Ecto neural progenitor cell (in vitro differentiated cells): ENCODE measurements around the gene ARAP1.

Experiments used
- DNase-seq: peaks from one replicate; pipeline ENCODE4 v3.0.0-alpha.2; 2018; ENCODE audit warnings: low spot score

The ARAP1 gene

DNA sequence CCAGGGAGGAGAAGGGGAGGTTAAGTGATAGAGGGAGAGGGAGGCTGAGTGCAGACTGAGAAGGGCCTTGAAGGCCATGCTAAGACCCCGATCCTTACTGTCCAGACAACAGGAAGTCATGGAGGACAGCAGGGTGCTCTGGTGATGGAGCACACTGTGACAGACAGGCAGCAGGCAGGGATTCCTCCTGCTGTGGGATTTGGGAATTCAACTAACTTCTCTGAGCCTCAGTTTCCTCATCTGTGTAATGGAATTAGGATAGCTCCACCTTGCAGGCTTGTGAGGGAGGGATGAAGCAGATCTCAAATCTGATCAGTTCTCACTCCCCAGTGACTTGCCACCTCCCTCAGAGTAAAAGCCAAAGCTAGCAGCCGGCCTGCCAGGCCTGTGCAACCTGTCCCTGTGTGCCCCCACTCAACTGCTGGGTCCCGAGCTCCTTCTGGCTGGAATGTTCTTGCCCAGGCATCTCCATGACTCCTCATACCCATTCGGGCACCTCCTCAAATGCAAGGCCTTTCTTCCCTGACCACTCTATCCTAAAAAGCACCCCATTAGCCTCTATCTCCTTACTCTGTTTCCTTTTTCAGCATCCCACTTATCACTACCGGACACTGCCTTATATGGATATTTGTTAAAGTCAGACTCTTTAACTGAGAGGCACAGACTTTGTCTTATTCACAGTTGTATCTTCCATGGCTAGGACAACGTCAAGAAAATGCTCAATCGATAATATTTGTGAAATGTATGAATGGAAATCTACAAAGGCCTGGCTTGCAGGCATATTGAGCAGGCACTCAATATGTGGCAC lies 9.5 kb downstream of the ARAP1 start:
- DNase-seq, result no peak

DNA sequence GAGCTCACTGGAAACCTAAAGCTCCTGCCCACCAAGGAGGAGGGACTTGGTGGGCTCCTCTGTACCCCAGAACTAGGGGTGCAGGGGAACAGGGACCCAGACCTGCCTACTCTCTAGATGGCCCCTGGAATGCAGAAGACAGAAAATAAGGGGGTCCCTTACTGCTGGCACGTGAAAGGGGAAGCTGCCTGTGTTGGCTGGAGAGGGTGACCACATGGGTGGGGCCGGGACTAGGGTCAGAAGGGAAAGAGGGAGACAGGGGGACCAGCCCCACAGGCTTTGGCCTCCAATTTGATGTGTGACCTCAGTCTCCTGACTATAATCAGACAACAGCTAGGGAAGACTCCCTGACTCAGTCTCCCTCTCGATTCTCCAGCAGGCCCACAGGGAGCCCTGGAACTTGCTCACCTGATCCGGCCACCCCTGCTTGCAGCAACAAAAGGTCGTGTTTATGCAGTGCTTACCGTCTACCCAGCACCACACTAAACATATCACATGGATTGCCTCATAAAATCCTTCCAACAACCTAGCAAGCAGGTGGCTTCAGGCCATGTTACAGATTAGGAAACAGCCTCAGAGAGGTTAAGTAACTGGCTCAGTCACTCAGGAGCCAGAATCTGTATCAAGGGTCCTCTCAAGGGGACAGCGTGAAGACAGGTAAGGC lies 10.2 kb downstream of the ARAP1 start:
- DNase-seq, result no peak

DNA sequence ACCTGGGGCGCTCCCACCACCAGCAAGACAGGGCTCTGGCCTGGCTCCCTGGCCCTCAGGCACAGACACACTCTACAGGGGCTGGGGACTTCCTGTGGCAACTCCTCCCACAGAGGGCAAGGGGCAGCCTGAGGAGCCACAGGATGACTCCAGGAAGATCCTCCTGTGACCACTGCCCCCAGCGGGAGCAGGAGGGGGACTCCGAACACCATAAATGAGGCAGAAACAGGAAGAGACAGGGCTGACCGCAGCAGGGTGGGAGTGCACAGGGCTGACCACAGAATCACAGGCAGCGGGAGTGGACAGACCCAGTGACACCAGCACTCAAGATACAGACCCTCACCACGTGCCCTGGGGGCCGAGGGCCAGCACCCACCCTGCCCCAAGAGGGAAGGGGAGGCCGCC lies 10.8 kb downstream of the ARAP1 start:
- peak; percentile 70 for DNase-seq

DNA sequence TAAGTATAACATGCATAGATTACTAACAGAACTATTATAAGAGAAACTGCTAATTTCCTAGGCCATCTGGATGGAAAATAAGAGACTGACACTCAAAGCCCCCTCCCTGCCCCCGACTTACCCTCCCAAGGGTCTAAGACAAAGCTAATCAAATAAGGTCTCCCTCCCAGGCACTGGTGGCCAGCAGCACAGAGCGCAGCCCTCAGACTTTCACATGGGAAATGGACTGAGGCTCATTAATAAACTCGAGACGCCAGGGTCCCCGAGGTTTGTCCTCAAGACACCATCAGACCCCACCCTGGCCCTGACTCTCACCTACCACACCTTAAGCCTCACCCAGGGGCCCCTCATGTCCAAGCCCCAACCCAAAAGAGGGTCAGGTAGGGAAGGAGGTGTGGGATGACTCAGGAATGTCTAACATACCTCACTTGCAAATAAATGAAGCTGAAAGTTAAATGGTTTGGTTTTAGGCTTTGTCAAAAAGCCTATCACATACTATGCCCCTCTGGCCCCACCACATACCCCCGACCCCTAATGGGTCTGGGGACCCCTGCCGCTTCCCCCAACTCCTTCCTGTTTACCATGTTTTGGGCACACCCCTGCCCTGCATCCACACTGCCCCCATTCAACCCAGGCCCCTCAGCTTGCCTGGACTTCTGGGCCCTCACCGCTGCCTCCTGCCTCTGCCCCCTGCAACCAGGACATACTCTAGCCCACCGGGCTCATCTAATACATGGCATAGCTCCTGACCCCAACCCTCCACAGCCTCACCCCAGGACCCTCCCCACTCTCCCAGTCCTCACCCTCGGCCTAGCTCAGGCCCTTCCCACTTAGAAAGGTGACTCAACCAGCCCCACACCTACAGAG lies 11.4 kb downstream of the ARAP1 start:
- no peak for DNase-seq

DNA sequence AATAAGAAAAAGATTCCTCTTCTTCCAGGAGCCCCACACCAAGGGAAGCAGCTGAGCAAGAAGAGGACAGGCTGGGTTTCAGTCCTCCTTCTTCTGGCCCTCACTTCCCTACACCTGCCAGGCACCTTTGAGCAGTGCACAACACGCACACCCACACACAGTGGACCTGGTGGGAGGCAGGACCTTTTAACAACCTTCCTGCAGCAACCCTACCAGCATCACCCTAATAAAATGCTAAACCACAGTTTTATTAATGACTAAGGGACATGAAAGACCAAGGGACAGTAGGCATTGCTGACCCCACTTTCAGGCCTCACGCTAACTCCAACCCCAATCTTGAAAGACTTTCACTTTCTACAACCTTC lies 12.2 kb downstream of the ARAP1 start:
- no peak for DNase-seq

DNA sequence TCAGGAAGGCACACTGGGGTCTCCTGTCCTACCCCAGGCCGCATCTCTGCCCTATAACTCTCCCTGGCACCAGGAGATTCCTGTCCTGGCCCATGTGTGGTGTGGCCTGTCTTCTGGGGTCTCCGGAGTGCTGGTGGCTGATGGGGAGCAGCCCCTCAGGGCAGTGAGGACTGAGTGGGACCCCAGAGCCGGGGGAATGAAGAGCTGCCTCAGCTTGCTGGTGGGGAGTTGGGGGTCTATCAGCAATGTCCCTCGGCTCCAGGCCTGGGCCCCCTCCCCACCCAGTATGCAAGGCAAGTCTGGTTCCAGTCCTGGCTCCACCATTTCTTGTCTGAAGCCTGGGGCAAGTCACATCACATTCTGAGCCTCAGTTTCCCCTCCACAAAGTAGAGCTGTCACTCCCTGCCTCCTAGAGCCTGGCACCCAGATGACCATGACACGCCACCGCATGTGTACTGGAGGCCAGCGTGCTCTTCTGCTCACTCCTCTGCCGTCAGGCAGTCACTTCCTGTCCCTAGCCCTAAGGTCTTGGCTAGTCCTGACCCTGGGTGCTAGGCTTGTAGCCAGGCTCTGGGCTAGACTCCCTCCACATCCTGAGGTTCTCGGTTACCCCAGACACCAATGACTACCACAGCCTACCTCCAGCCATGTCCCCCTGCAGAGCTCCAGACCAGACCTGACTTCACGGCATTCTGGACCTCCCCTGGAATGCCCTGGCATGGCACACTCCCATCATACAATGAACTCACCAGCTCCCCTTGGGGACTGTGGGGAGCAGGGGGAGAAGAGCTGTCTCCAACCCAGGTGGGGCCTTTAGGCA lies 12.8 kb downstream of the ARAP1 start:
- no peak for DNase-seq

DNA sequence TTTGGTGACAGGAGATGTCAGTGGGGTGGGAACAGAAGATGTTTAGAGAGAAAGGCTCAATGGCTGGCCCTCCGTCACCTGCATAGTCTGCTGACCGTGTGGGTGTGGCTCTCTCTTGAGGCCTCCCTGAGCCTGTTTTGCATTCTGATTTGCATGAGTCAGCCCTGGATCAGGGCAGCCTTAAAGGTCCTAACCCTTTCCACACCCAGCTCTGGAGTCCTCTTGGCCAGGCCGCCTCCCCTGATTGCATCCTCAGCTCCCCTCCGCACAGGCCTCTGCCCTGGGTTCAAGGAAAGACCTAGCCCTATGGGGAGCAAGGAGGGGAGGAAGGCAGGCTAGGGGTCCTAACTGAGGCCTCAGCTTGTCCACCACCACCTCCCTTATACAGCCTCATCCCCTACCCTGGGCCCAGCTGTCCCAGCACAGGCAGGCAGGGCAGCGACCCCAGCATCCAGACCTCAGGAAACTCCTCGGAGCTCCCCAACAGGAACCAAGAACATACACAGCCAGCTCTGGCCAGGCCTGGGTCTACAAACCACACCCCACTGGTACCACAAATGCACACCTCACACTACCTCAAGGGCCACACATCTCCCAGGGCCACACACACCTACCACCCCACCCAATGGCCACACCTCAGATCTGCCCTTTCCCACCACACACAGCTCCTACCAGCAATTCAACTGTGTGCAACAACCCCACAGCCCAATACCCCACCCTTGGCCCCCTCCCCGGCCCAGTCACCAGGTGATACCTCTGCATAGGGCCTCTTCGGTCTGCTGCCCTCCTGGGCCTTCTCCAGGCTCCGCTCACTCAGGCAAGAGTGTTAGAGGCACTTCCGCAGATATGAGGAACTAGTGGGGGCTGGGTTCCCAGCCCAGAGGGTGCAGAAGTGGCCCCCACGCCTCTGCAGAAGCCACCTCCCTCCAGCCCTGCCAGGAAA lies 13.7 kb downstream of the ARAP1 start:
- DNase-seq, result no peak

DNA sequence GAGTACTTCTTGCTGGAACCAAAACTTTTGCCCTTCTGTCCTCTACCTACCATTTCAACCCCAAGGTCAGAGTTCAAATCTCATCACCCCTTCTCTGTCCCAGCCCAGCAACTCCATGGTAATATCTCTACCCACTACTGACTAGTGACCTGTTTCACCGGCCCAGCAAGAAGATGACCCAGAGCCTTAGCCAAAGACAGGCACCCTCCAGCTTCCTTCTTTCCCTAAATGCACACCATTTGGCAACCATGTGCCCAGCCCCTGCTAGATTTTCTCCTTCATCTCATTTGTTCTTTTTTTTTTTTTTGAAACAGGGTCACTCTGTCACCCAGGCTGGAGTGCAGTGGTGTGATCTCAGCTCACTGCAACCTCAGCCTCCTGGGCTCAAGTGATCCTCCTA lies 14.9 kb downstream of the ARAP1 start:
- no peak for DNase-seq

DNA sequence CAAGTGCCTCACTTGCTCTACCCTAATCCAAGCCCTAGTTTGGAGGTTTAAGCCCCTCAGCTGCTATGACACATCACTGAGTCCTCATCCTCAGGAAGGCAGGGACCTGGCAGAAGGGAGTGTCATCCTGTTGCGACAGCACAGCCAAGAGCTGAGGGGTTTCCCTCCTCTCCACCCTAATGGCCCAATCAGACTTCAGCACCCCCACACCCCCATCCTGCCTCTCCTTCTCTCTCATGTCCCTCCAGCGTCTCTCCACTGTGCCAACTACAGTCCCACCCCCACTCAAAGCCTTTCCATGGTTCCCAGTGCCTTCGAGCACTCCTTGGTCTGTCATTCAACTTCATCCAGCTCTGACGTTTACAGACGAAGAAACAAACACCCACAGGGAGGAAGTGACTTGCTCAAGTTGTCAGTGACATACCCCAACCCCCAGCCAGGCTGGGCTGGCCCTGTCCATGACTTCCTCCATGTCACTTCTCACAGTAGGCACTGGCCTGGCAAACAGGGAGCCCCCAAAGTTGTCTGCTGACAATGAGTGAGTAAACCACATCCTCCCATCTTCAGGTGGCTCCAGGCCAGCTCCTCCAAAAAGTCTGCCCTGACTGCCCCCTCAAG lies 15.6 kb downstream of the ARAP1 start:
- DNase-seq, result no peak

DNA sequence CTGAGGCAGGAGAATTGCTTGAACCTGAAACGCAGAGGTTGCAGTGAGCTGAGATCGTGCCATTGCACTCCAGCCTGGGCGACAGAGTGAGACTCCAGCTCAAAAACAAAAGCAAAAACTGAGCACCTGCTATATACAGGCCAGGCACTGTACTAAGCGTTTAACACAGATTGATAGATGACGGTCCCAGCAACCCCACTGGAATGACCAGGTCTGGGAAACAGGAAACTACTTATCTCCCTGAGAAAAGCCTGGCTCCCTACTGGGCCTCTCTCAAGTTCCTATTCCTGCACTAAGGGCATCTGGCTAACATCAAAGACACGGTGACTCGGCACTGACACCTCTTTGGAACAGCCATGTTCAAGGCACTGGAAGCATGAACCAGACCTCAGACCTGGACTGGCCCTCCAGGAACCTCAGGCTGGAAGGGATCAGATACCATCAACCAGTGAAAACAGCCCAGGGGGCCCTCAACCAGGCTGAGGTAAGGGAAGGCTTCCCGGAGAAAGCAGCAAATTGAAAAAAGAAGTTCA lies 16.6 kb downstream of the ARAP1 start:
- DNase-seq, result no peak

DNA sequence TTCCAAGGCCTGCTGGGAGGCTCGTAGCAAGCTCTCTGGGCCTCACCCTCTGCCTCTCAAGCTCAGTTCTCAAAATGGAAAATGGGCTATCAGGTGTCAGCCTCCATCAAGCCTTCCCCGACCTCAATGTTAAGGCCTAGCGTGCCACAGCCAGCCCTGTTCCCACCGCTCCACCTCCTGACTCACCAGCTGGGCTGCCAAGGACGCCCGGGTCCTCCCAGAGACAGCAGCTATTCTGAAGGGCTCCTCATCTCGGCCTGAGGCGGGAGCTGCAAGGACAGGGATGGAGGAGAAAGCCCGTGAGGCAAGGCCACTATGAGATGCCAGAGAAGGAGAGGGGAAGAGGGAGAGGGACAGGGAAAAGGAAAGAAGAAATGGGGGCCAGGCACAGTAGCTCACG lies 19.9 kb downstream of the ARAP1 start:
- no peak for DNase-seq

DNA sequence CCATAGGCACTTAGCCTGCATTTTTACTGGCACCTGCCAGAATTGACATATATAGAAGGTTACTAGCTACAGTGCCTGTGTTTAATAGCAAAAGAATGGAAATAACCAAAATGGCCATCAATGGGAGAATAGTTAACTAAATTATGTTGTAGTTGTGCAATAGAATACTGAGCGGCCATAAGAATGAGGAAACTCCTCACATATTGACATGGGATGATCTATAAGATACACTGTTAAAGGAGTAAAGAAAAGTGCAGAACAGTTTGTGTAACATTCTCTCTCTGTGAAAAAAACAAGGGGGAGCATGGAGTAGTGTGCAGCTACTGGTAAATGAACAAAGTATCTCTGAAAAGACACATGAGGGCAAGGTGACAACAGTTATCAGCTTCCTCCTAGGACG lies 21.5 kb downstream of the ARAP1 start:
- DNase-seq, result no peak

DNA sequence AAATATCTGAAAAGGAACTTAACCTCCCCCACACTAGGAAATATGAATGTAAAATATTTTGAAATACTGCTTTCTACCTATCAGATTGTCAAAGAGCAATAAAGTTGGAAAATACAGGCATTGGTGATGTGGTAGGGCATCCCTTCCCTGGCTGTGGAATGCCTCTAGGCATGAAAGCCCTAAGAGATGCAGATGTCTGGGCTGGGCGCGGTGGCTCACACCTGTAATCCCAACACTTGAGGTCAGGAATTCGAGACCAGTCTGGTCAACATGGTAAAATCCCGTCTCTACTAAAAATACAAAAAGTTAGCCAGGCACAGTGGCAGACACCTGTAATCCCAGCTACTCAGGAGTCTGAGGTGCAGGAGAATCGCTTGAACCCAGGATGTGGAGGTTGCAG lies 22.0 kb downstream of the ARAP1 start:
- no peak for DNase-seq

DNA sequence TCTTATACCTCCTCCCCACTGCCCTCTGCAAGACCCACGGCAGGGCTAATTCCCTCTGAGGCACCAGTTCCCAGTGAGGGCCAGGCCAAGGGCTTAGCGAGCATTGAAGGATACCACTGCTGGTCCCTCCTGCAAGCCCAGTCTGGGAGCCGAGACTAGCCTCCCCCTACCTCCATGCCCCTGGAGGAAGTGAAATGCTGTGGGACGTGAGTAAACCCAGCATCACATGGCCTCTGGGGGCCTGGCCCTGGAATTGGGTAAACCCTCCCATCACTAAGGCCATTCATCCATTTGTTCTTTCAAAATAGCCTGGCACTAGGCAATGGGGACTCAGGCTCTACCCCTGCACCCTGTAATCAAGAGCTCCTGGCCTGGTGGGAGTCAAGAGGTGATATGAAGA lies 24.7 kb downstream of the ARAP1 start:
- DNase-seq, result no peak

DNA sequence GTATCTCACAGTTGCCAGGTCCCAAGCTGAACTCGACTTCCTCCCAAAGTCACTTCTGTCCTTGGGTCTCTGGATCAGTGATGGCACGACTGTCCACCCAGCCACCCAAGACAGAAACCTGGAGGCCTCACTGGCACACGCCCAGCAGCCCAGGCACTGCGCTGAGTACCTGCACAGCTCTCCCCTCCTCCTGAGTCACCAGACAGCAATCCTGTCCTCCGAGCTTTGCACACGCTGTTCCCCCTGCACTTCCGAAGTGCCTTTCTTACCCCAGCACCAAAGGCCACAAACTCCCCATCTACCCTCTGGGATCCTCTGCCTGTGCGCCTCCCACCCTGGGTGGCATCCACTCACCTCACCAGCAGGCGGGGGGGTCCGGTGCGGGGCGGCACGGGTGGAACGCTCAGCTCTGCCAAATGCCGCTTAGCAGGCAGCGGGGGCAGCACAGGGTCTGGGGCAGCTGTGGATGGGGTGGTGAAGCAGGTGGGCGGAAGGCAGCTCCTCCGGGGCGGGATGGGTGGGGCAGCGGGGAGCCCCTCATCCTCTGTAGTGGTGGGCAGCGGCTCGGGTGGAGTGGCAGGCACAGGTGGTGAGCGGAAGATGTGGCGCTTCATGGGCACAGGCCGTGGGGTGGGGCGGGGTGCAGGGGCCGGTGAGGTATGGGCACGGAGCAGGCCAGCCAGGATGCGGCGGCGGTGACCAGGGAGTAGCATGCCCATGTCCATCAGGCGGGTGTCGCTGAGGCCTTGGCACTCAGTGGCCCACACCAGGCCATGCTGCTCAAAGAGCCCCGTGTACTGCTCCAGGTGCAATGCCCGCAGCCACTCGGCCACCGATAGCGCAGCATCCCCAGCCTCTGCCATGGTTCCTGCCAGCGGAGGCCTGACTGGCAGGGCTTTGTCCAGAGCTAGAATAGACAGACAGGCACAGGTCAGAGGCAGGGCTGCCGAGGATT lies 25.7 kb downstream of the ARAP1 start:
- no peak for DNase-seq

DNA sequence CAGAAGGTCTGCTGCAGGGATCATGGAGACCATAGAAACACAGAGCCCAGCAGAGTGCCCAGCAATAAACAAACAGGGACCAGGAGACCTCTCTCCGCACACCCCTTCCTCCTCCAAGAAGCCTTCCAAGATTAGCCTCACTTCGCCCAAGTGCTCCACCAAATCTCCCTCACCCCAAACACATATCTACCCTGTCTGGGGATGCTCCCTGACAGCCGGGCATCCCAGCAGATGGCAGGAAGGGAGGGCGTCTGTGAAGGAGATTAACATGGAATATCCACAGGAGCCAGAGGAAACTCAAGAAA lies 26.5 kb downstream of the ARAP1 start:
- no peak for DNase-seq

DNA sequence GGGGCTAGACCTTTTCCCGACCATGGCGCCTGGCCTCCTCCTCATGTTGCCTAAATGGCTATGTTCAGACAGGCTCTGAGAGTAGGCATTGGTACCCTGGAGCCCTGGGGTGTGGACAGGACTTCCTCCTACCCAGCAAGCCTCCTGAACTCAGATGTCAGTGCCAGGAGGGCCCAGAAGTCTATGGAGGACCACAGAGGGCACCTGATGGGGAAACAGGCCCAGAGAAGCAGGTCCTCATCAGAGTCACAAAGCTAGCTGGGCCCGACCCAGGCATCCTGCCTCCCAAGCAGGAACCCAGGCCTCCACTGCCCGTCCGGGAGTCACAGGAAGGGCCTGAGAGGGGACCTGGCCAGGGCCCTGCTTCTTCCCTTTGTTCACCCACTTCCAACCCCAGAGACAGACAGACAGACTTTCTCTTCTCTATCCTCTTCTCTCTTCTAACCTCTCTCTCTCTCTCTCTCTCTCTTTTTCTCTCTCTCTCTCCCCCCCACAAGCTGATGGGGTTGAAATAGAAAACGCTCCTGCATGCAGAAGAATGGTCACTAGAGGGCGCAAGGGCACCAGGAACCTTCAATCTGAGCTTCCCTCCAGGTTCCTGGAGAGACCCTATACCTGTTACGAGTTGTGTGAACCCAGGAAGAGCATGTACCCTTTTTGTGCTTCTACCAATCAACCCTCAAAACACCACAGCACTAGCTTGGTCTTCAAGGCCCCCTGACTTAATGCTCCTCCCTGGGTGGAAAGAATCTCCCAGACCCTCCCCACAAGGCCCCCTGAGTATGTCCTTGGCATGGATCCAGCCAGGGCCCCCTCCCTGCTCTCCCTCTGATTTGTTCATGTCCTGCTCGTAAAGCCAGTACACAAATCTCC lies 27.1 kb downstream of the ARAP1 start:
- peak; percentile 80 for DNase-seq

DNA sequence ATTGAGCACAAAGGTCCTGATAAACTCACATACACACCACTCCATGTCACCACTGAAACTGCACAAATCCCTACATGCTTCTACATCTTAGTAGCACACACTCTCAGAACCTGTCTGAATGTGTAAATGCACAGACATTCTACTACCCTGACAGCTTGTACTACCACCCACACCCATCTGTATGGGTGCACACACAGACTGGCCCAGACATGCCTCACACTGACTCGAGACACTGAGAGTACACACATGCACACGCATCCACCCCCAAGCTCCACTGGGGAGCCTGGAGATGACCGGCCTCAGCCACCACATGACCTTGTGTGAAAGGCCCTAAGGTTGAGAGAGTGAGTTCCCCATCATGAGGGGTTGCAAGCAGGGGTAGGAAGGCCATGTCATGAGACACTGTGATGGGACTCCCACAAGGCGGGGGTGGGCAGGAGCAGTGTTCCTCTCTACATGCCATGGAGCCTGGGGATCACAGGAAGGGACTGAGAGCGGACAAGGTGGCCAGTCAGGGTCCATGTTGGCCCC lies 28.1 kb downstream of the ARAP1 start:
- DNase-seq, result no peak
